Measurements from ENCODE around the gene C6orf89. TPM values are rescaled to one million over a fixed set of nuclear protein-coding genes. Genes with fewer than 3 reads are reported as not detected.

The C6orf89 gene
- total and polyA plus RNA-seq, 2 of the 8 experiments (the other 6 are each of a cell fraction or from before 2014, with no cell fraction given), result 4.6 to 12.3 TPM

DNA sequence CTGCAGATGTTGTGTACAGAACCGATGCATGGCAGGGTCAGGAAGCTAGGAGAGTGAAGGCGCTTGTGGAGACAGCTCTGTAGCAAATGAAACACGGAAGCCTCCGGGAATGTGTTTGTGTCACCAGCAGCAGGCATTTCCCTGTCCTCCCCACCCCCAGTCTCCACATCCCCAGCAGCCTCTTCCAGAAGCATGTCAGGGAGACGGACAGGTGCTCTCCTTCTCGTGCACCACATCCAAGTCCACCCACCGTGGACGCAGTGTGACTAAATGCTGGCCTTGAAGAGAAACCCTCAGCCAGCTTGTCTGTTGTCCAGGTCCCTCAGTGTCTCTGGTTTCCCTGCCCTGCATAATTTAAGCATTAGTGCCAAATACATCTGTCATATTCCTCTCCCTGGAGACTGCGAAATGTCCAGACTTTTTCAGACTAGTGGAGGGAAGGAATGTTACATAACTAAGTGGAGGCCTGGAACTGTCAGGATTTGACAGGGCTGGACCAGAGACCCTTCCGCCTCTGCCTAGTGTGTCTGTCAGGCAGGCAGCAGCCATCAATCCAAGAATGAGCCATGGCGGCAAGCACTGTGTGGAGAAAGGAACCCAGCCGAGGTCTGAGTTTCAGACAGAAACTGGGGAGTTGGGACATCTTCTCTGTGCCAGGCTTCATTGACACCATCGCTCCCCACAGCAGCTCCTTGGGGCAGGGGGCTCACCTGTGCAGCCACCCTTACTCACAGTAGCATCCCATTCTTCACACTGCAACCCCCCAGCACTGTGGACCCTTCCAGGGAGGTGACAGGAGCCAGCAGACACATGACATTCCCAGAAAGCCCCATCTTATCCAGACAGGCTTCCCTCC is 42.2 kb downstream of the C6orf89 start (continued):
- TF ChIP-seq SIRT6 (IDR thresholded peaks at IDR 0.05; ENCODE audit: low read length), result no peak
